ENCODE results near the gene AXIN1.
"Not testable (repeated sequence)": the region's sequence is repeated elsewhere in the genome, so short reads cannot be mapped to it uniquely, and the experiment has no call there.

Gene AXIN1

GRCh38 chr16:352547-353403 is at the start of gene AXIN1:
Gene AXIN1, minus strand, starts transcription at chr16:352723. Its CDS starts 5,698 bp downstream, at chr16:347025.
- peak; percentile 97 to 99 for DNase-seq

GRCh38 chr16:401468-402348 is 49.2 kb upstream of the AXIN1 start, which contains the start of gene DECR2:
Gene DECR2, plus strand, starts transcription at chr16:401885. Its CDS starts 79 bp downstream, at chr16:401964.
- peak; percentile 88 to 96 for DNase-seq

- no peak for DNase-seq
Observed at GRCh38 chr16:400061-400591, 47.6 kb upstream of the AXIN1 start.

- DNase-seq: no peak
Observed at GRCh38 chr16:399340-400019, 47.0 kb upstream of the AXIN1 start.

GRCh38 chr16:398561-399339 is 46.2 kb upstream of the AXIN1 start:
- no peak for DNase-seq

- DNase-seq: peak in 1 of 2 donors; percentile 35
Observed at GRCh38 chr16:397736-398332, 45.3 kb upstream of the AXIN1 start.

- DNase-seq: no peak
Observed at GRCh38 chr16:397135-397661, 44.7 kb upstream of the AXIN1 start, which contains the start of gene NME4. Gene NME4, plus strand, starts transcription at chr16:397199. Its CDS starts 24 bp downstream, at chr16:397223.

- peak in 1 of 2 donors; percentile 16 for DNase-seq
Observed at GRCh38 chr16:396605-397004, 44.1 kb upstream of the AXIN1 start.

- no peak for DNase-seq
Observed at GRCh38 chr16:396199-396598, 43.7 kb upstream of the AXIN1 start.

- peak; percentile 28 to 71 for DNase-seq
Observed at GRCh38 chr16:392450-393030, 40.0 kb upstream of the AXIN1 start.

- DNase-seq: peak; percentile 52 to 71
Observed at GRCh38 chr16:391885-392335, 39.4 kb upstream of the AXIN1 start.

- no peak for DNase-seq
Observed at GRCh38 chr16:389352-389751, 36.8 kb upstream of the AXIN1 start.

- not testable (repeated sequence) for DNase-seq
Observed at GRCh38 chr16:387761-388666, 35.5 kb upstream of the AXIN1 start.

- DNase-seq: no peak
Observed at GRCh38 chr16:386641-387156, 34.2 kb upstream of the AXIN1 start.

GRCh38 chr16:383326-384051 is 31.0 kb upstream of the AXIN1 start:
- DNase-seq: peak in 1 of 2 donors; percentile 24

GRCh38 chr16:381789-382717 is 29.5 kb upstream of the AXIN1 start, which contains the start of gene PGAP6:
Gene PGAP6, minus strand, starts transcription at chr16:381978. Its CDS starts 157 bp downstream, at chr16:381821.
- DNase-seq: peak; percentile 54 to 74
